ENCODE measurements around the gene HABP4.

HABP4 gene, protein sequence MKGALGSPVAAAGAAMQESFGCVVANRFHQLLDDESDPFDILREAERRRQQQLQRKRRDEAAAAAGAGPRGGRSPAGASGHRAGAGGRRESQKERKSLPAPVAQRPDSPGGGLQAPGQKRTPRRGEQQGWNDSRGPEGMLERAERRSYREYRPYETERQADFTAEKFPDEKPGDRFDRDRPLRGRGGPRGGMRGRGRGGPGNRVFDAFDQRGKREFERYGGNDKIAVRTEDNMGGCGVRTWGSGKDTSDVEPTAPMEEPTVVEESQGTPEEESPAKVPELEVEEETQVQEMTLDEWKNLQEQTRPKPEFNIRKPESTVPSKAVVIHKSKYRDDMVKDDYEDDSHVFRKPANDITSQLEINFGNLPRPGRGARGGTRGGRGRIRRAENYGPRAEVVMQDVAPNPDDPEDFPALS

DNA sequence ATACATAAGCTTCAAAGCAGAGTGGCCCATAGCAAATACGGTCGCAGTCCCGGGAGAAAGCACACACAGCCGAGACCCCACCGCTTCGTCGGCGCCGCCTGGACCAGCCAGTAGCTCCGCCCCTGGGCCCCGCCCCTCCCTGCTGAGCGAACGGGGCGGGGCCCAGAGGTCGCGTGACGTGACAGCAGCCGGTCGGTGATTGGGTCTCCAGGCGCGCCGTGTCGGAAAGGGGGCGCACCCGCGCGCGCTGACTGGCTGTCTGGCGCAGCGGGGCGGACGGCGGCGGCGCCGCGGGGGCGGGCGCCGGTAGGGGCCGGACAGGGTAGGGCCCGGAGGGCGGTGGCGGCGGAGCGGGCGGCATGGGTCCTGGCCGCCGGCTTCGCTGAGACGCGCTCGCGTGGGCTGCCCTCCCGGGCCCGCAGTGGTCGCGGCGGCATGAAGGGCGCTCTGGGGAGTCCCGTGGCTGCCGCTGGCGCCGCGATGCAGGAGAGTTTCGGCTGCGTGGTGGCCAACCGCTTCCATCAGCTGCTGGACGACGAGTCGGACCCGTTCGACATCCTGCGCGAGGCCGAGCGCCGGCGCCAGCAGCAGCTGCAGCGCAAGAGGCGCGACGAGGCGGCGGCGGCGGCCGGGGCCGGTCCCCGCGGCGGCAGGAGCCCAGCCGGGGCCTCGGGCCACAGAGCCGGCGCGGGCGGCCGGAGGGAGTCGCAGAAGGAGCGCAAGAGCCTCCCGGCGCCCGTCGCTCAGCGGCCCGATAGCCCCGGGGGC, at the start of gene HABP4:
Gene HABP4, plus strand, starts transcription at position 325 of the 768 bp plus-strand sequence. Its CDS starts 111 bp downstream, at position 436.
- no peaks in the 10 kb centered on the region for H4K20me1 ChIP-seq (ENCODE audit: insufficient read depth, low read length)
- TF ChIP-seq EZH2 (IDR thresholded peaks at IDR 0.05; ENCODE audit: borderline replicate concordance, low read length) = no peak
- TF ChIP-seq, protein P1, sequence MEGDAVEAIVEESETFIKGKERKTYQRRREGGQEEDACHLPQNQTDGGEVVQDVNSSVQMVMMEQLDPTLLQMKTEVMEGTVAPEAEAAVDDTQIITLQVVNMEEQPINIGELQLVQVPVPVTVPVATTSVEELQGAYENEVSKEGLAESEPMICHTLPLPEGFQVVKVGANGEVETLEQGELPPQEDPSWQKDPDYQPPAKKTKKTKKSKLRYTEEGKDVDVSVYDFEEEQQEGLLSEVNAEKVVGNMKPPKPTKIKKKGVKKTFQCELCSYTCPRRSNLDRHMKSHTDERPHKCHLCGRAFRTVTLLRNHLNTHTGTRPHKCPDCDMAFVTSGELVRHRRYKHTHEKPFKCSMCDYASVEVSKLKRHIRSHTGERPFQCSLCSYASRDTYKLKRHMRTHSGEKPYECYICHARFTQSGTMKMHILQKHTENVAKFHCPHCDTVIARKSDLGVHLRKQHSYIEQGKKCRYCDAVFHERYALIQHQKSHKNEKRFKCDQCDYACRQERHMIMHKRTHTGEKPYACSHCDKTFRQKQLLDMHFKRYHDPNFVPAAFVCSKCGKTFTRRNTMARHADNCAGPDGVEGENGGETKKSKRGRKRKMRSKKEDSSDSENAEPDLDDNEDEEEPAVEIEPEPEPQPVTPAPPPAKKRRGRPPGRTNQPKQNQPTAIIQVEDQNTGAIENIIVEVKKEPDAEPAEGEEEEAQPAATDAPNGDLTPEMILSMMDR (IDR thresholded peaks at IDR 0.05; ENCODE audit: low read length) = no peak
- H3K4me2 ChIP-seq (ENCODE audit: low read length) = peak within 1 kb of the TSS; percentile 89
- H3K9me3 ChIP-seq (ENCODE audit: low read length) = no peaks in the 10 kb centered on the region
- H3K4me3 ChIP-seq (ENCODE audit: low read depth, low read length, poor library complexity, severe bottlenecking) = peak within 1 kb of the TSS; percentile 80
- peaks cover 3% of the 10 kb centered on the region; the same call in 1 of the 2 replicates for H3K27me3 ChIP-seq (ENCODE audit: insufficient read depth, low read length)
- H3K9me2 ChIP-seq (ENCODE audit: low read depth, low read length) = no peaks in the 10 kb centered on the region
- H3K9ac ChIP-seq (ENCODE audit: low read length) = peak within 1 kb of the TSS; percentile 72
- H2AFZ ChIP-seq (ENCODE audit: low read length) = peak within 1 kb of the TSS; percentile 93; the same call in 1 of the 2 replicates
- H3F3A ChIP-seq (ENCODE audit: insufficient read depth, low read length) = no peaks in the 10 kb centered on the region
- H3K4me1 ChIP-seq (ENCODE audit: insufficient read depth, low read length, severe bottlenecking) = peaks cover 16% of the 10 kb centered on the region
- H3K36me3 ChIP-seq (ENCODE audit: insufficient read depth, low read length) = no peaks in the 10 kb centered on the region
- no peaks in the 10 kb centered on the region for H3K79me2 ChIP-seq (ENCODE audit: insufficient read depth, low read length)
- H3K27ac ChIP-seq (ENCODE audit: low read depth, low read length, poor library complexity, severe bottlenecking) = no peak within 1 kb of the TSS

DNA sequence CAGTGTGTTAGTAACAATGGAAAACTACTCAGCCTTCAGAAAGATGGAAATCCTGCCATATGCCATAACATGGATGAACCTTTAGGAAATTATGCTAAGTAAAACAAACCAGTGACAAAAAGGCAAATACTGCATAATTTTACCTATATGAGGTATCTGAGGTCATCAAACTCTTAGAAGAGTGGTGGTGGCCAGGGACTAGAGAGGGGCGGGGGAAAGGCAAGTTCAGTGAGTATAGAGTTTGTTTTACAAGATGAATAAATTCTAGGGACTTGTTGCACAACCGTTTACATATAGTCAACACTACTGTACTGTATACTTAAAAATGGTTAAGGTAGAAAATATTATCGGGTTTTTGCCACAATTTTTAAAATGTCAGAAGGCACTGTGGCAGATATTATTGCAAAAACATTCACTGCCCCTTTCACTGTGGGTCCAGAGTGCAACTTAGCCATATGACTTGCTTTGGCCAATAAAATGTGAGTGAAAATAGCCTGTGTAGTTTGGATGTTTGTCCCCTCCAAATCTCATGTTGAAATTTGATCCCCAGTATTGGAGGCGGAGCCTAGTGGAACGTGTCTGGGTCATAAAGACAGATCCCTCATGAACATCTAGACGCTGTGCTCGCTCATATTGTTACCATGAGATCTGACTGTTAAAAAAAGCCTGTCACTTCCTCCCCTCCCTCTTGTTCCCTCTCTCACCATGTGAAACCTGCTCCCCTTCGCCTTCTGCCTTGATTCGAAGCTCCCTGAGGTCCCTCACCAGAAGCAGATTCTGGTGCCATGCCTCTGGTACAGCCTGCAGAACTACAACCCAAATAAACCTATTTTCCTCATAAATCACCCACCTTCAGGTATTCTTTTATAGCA, 41.3 kb upstream of the HABP4 start:
- Histone ChIP-seq H4K20me1 (ENCODE audit: insufficient read depth, low read length) (no peaks in the 10 kb centered on the region), H3K4me3 (ENCODE audit: low read depth, low read length, poor library complexity, severe bottlenecking) (no peak overlapping the region), H3K9me2 (ENCODE audit: low read depth, low read length) (no peaks in the 10 kb centered on the region), H3K9ac (ENCODE audit: low read length) (no peak overlapping the region), H3K27me3 (ENCODE audit: insufficient read depth, low read length) (no peaks in the 10 kb centered on the region), H3K27ac (ENCODE audit: low read depth, low read length, poor library complexity, severe bottlenecking) (no peak overlapping the region), H3K9me3 (ENCODE audit: low read length) (no peaks in the 10 kb centered on the region), H3F3A (ENCODE audit: insufficient read depth, low read length) (no peaks in the 10 kb centered on the region), H3K36me3 (ENCODE audit: insufficient read depth, low read length) (peaks cover 51% of the 10 kb centered on the region), H3K4me2 (ENCODE audit: low read length) (no peak overlapping the region), H2AFZ (ENCODE audit: low read length) (no peak overlapping the region), H3K4me1 (ENCODE audit: insufficient read depth, low read length, severe bottlenecking) (peaks cover 17% of the 10 kb centered on the region), H3K79me2 (ENCODE audit: insufficient read depth, low read length) (peaks cover 86% of the 10 kb centered on the region)
- TF ChIP-seq, protein P1 (IDR thresholded peaks at IDR 0.05; ENCODE audit: low read length) = no peak
- TF ChIP-seq EZH2 (IDR thresholded peaks at IDR 0.05; ENCODE audit: borderline replicate concordance, low read length) = no peak

DNA sequence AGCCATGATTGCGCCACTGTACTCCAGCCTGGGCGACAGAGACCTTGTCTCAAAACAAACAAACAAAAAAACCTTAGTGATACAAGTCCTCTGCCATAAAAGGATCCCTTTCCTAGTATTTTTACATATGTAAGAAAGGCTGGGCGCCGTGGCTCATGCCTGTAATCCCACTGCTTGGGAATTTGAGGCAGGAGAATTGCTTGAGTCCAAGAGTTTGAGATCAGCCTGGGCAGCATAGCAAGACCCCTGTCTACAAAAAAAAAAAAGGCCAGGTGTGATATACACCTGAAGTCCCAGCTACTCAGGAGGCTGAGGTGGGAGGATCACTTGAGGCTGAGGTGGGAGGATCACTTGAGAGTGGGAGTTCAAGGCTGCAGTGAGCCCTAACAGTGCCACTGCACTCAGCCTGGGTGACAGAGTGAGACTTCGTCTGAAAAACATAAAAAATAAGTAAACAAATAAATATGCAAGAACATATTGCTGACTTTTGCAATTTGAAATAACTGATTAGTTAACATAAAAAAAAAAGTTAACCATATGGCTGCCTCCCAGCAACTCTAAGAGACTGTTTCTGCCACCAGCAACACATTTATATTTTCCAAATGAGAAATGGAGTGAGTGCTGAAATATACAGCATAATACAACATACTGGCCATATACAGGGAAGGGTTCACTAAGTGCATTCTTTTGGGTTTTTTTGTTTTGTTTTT, 38.7 kb upstream of the HABP4 start:
- no peaks in the 10 kb centered on the region for H3K9me3 ChIP-seq (ENCODE audit: low read length)
- peaks cover 38% of the 10 kb centered on the region for H3K4me1 ChIP-seq (ENCODE audit: insufficient read depth, low read length, severe bottlenecking)
- H2AFZ ChIP-seq (ENCODE audit: low read length) = no peak overlapping the region
- H3K27me3 ChIP-seq (ENCODE audit: insufficient read depth, low read length) = no peaks in the 10 kb centered on the region
- H3F3A ChIP-seq (ENCODE audit: insufficient read depth, low read length) = peaks cover 4% of the 10 kb centered on the region; the same call in 1 of the 2 replicates
- TF ChIP-seq, protein P1 (IDR thresholded peaks at IDR 0.05; ENCODE audit: low read length) = no peak
- TF ChIP-seq EZH2 (IDR thresholded peaks at IDR 0.05; ENCODE audit: borderline replicate concordance, low read length) = no peak
- no peak overlapping the region for H3K4me3 ChIP-seq (ENCODE audit: low read depth, low read length, poor library complexity, severe bottlenecking)
- H3K4me2 ChIP-seq (ENCODE audit: low read length) = no peak overlapping the region
- H3K9ac ChIP-seq (ENCODE audit: low read length) = no peak overlapping the region
- H3K9me2 ChIP-seq (ENCODE audit: low read depth, low read length) = no peaks in the 10 kb centered on the region
- no peak overlapping the region for H3K27ac ChIP-seq (ENCODE audit: low read depth, low read length, poor library complexity, severe bottlenecking)
- no peaks in the 10 kb centered on the region for H4K20me1 ChIP-seq (ENCODE audit: insufficient read depth, low read length)
- H3K79me2 ChIP-seq (ENCODE audit: insufficient read depth, low read length) = peaks cover 90% of the 10 kb centered on the region
- H3K36me3 ChIP-seq (ENCODE audit: insufficient read depth, low read length) = peaks cover 49% of the 10 kb centered on the region
